Keratinocyte (primary cell): ENCODE data around the gene VN1R4. TPM values are rescaled to one million over a fixed set of nuclear protein-coding genes. Genes with fewer than 3 reads are reported as not detected.

Source experiments
- DNase-seq: peaks from one replicate; pipeline ENCODE4 v3.0.0-alpha.2; 2011; ENCODE audit warnings: low read depth, missing footprints, low spot score
- FAIRE-seq: peaks from 2 replicates; lab custom pipeline; 2011; peaks lifted over from hg19 to GRCh38; lab: Jason Lieb, UNC
- H2AFZ ChIP-seq: 2 replicates; pipeline ENCODE4 v1.6.0; 2012; ENCODE audit warnings: low read length, control low read depth, inconsistent platforms; ENCODE audit not compliant: control insufficient read depth
- H3K27ac ChIP-seq: 2 replicates; pipeline ENCODE4 v1.5.1; 2011; ENCODE audit warnings: low read length; ENCODE audit not compliant: control insufficient read depth, insufficient read depth
- H3K27me3 ChIP-seq: 3 replicates; pipeline ENCODE4 v1.6.0; 2011; ENCODE audit warnings: low read length; ENCODE audit not compliant: control insufficient read depth, insufficient read depth; ENCODE audit errors: extremely low read depth
- H3K36me3 ChIP-seq, 2 experiments: 2 replicates in 1 of 2; 3 replicates in 1 of 2; pipeline ENCODE4 v1.5.1; 2011; ENCODE audit warnings: low read length in 2 of 2, mild to moderate bottlenecking in 1 of 2; ENCODE audit not compliant: control insufficient read depth in 2 of 2, insufficient read depth in 2 of 2; ENCODE audit errors: extremely low read depth in 1 of 2
- H3K4me1 ChIP-seq: 3 replicates; pipeline ENCODE4 v1.5.1; 2011; ENCODE audit warnings: low read length; ENCODE audit not compliant: control insufficient read depth, insufficient read depth; ENCODE audit errors: extremely low read depth
- H3K4me2 ChIP-seq: 3 replicates; pipeline ENCODE4 v1.6.0; 2011; ENCODE audit warnings: low read depth, low read length; ENCODE audit not compliant: control insufficient read depth, insufficient read depth; ENCODE audit errors: extremely low read depth
- H3K4me3 ChIP-seq, 3 experiments: fragments of 200-600 bp in 1 of 3; sonication (generic) in 1 of 3; 2 replicates in 2 of 3; 3 replicates in 1 of 3; pipeline ENCODE4 v1.5.1; 2011 to 2016; ENCODE audit warnings: low read length in 3 of 3, mild to moderate bottlenecking in 3 of 3, control low read depth in 2 of 3, inconsistent platforms in 1 of 3, low read depth in 1 of 3, mixed read lengths in 1 of 3, mixed run types in 1 of 3, moderate library complexity in 1 of 3; ENCODE audit not compliant: control insufficient read depth in 2 of 3, insufficient read depth in 2 of 3; ENCODE audit errors: extremely low read depth in 1 of 3
- H3K79me2 ChIP-seq: 2 replicates; pipeline ENCODE4 v1.6.0; 2012; ENCODE audit warnings: low read length; ENCODE audit not compliant: control insufficient read depth, insufficient read depth
- H3K9ac ChIP-seq: 3 replicates; pipeline ENCODE4 v1.6.0; 2011; ENCODE audit warnings: low read length; ENCODE audit not compliant: control insufficient read depth, insufficient read depth; ENCODE audit errors: extremely low read depth
- H3K9me1 ChIP-seq: 3 replicates; pipeline ENCODE4 v1.6.0; 2011; ENCODE audit warnings: low read length; ENCODE audit not compliant: control insufficient read depth, insufficient read depth; ENCODE audit errors: extremely low read depth
- H3K9me3 ChIP-seq: 2 replicates; pipeline ENCODE4 v1.5.1; 2012; ENCODE audit warnings: low read depth, low read length; ENCODE audit not compliant: control insufficient read depth
- H4K20me1 ChIP-seq: 3 replicates; pipeline ENCODE4 v1.6.0; 2011; ENCODE audit warnings: low read length; ENCODE audit not compliant: control insufficient read depth, insufficient read depth; ENCODE audit errors: extremely low read depth
- EZH2 ChIP-seq: IDR thresholded peaks from one replicate; pipeline ENCODE4 v1.6.1; 2012; ENCODE audit warnings: inconsistent platforms, mild to moderate bottlenecking, low read length, moderate library complexity
- dilution Hi-C: fragments of 300-500 bp; cut with MboI; formaldehyde crosslinking; loops from one replicate; pipeline ENCODE4 v1.7.0; 2020; ENCODE audit warnings: low sequenced_read_pairs; ENCODE audit not compliant: extremely low pct_ligation_motif_present
- polyA plus RNA-seq, 5 experiments: library from polyadenylated mRNA; depleted of rRNA in 3 of 5; stranded (reverse) in 3 of 5; stranded (forward) in 1 of 5; unstranded in 1 of 5; fragments of >200 nt; gene quantifications; 1 replicate in 1 of 5; 2 replicates in 3 of 5; 3 replicates in 1 of 5; pipeline versions ENCODE4 v1.2.1 to v1.2.3, GENCODE V29; 2011 to 2012; ENCODE audit warnings: missing spikeins in 2 of 5, low read depth in 1 of 5, low replicate concordance in 1 of 5
- TF ChIP-seq, protein P1 (sequence below), 3 experiments: IDR thresholded peaks in 1 of 3; conservative IDR thresholded peaks in 1 of 3; optimal IDR thresholded peaks in 1 of 3; 2 replicates in 2 of 3; 3 replicates in 1 of 3; pipeline versions ENCODE3 to v1.5.1; 2011; ENCODE audit warnings: low read length in 3 of 3, mild to moderate bottlenecking in 3 of 3, moderate library complexity in 2 of 3, control low read depth in 1 of 3, inconsistent platforms in 1 of 3; ENCODE audit not compliant: insufficient read depth in 2 of 3; ENCODE audit errors: extremely low read depth in 1 of 3

The VN1R4 gene
- polyA plus RNA-seq, 1 donor (not counting 4 experiments of a cell fraction or from before 2014, with no cell fraction given), result not detected

DNA sequence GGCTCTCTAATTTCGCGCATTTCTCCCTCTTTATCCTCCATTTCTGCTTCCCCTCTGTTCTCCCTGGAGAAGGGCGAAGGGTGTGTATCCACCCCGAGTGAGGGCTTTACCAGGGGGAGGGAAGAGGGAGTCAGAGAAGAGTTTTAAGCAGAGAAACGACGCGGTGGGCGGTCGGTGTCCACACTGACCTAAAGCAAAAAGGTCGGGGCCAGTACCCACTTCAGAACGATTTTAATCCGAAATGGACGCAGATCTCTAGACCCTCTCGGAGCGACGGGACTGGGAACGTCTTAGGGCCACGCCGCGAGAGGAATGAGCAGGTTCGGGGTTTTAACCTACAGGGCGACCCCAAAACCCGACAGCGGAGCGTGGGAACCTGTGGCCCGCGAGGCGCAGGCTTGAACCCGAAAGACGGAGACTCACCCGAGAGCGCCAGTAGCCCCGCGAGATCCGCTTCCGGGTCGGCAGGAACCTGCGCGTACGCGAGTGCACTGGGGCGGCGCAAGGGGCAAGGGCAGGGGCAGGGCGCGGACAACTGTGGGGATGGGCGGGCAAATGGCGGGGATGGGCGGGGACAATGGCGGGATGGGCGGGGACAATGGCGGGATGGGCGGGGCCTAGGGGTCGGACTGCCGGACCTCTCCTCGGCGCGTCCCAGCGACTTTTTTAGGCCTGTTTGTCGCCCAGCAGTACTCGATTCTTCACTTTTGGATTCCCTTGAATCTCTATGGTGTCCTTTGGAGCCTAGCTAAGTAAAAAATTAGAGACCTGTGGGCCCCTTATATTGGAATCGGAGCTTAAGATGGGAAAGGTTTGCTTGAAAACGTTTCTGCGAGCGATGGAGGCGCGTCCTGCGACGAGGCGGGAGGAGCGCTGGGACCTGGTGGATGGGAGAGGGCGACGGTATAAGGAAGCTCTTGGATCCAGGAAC lies 12.8 kb downstream of the VN1R4 start, which contains the start of gene ZNF677:
ZNF677 (minus strand) TSS at position 463 of the 931 bp plus-strand sequence. CDS start 3,323 bp downstream, outside the sequence.
- peak within 1 kb of the TSS; percentile 50 for H3K27ac ChIP-seq
- TF ChIP-seq EZH2, result no peak
- TF ChIP-seq, protein P1, sequence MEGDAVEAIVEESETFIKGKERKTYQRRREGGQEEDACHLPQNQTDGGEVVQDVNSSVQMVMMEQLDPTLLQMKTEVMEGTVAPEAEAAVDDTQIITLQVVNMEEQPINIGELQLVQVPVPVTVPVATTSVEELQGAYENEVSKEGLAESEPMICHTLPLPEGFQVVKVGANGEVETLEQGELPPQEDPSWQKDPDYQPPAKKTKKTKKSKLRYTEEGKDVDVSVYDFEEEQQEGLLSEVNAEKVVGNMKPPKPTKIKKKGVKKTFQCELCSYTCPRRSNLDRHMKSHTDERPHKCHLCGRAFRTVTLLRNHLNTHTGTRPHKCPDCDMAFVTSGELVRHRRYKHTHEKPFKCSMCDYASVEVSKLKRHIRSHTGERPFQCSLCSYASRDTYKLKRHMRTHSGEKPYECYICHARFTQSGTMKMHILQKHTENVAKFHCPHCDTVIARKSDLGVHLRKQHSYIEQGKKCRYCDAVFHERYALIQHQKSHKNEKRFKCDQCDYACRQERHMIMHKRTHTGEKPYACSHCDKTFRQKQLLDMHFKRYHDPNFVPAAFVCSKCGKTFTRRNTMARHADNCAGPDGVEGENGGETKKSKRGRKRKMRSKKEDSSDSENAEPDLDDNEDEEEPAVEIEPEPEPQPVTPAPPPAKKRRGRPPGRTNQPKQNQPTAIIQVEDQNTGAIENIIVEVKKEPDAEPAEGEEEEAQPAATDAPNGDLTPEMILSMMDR (optimal IDR thresholded peaks at IDR 0.05 in 1 of 3, IDR thresholded peaks at IDR 0.05 in 1 of 3, conservative IDR thresholded peaks at IDR 0.05 in 1 of 3; ENCODE audit: extremely low read depth in 1 of 3, insufficient read depth in 2 of 3, low read length in 3 of 3), result no peak
- FAIRE-seq (no peak), DNase-seq (peak; percentile 33)
- dilution Hi-C loops, result no loop called here
- no peaks in the 10 kb centered on the region for H3K27me3 ChIP-seq
- H3K36me3 ChIP-seq, result no peaks in the 10 kb centered on the region
- peak within 1 kb of the TSS; percentile 78 to 96 (median 92) for H3K4me3 ChIP-seq
- no peaks in the 10 kb centered on the region for H3K9me1 ChIP-seq
- H3K4me1 ChIP-seq, result no peaks in the 10 kb centered on the region
- no peaks in the 10 kb centered on the region for H3K79me2 ChIP-seq
- H3K4me2 ChIP-seq, result peak within 1 kb of the TSS; percentile 84
- no peaks in the 10 kb centered on the region for H4K20me1 ChIP-seq
- H3K9ac ChIP-seq, result peak within 1 kb of the TSS; percentile 82
- H2AFZ ChIP-seq, result peak within 1 kb of the TSS; percentile 99
- H3K9me3 ChIP-seq, result peaks cover 2% of the 10 kb centered on the region

DNA sequence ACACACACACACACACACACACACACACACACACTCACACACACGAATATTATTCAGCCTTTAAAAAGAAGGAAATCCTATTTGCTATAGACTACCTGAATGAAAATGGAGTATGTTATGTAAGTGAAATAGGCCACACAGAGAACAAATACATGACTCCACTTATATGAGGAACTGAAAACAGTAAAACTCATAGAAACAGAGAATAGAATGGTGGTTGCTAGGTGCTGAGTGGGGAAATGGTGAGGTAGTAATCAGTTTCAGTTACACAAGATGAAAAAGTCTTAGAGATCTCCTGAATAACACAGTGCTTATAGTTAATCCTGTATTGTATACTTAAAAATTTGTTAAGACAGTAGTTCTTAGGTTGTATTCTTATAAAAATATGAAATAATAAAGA lies 21.0 kb downstream of the VN1R4 start:
- H3K9me3 ChIP-seq, result peaks cover 7% of the 10 kb centered on the region
- no peak for FAIRE-seq
- no peaks in the 10 kb centered on the region for H4K20me1 ChIP-seq
- DNase-seq, result no peak
- H3K9ac ChIP-seq, result no peak overlapping the region
- no peak overlapping the region for H3K4me2 ChIP-seq
- H3K27me3 ChIP-seq, result no peaks in the 10 kb centered on the region
- H3K9me1 ChIP-seq, result no peaks in the 10 kb centered on the region
- no peak for TF ChIP-seq EZH2
- TF ChIP-seq, protein P1 (optimal IDR thresholded peaks at IDR 0.05 in 1 of 3, IDR thresholded peaks at IDR 0.05 in 1 of 3, conservative IDR thresholded peaks at IDR 0.05 in 1 of 3; ENCODE audit: extremely low read depth in 1 of 3, insufficient read depth in 2 of 3, low read length in 3 of 3), result no peak
- H2AFZ ChIP-seq, result no peak overlapping the region
- peaks cover 0 to 5% of the 10 kb centered on the region in 2 experiments for H3K36me3 ChIP-seq
- no peak overlapping the region for H3K4me3 ChIP-seq
- H3K79me2 ChIP-seq, result no peaks in the 10 kb centered on the region
- H3K27ac ChIP-seq, result no peak overlapping the region
- dilution Hi-C loops, result no loop called here
- H3K4me1 ChIP-seq, result no peaks in the 10 kb centered on the region
